NCI-H128 (cell line): ENCODE data around the gene COL20A1.
"Not testable (repeated sequence)": the region's sequence is repeated elsewhere in the genome, so short reads cannot be mapped to it uniquely, and the experiment has no call there.

Experiments
- DNase-seq: peaks from one replicate; lab custom pipeline; 2025; ENCODE audit not compliant: unreplicated experiment; lab: John Stamatoyannopoulos, UW

COL20A1 gene

GRCh38 chr20:63292904-63293303, at the start of gene COL20A1:
TSS of gene COL20A1 (plus strand) at chr20:63293186. CDS start at chr20:63295108, 1,922 bp downstream.
- no peak for DNase-seq

- no peak for DNase-seq
These were observed 49.3 kb upstream of the COL20A1 start for GRCh38 chr20:63243604-63244247.

GRCh38 chr20:63244468-63244867, 48.5 kb upstream of the COL20A1 start:
- no peak for DNase-seq

GRCh38 chr20:63246490-63247288, 46.3 kb upstream of the COL20A1 start:
- DNase-seq, result no peak

GRCh38 chr20:63247671-63248228, 45.2 kb upstream of the COL20A1 start:
- DNase-seq, result no peak

- no peak for DNase-seq
These were observed 44.0 kb upstream of the COL20A1 start for GRCh38 chr20:63248835-63249591.

GRCh38 chr20:63249891-63250290, 43.1 kb upstream of the COL20A1 start:
- no peak for DNase-seq

GRCh38 chr20:63251350-63251749, 41.6 kb upstream of the COL20A1 start:
- not testable (repeated sequence) for DNase-seq

- no peak for DNase-seq
These were observed 40.7 kb upstream of the COL20A1 start for GRCh38 chr20:63252284-63252711.

GRCh38 chr20:63253065-63253437, 39.9 kb upstream of the COL20A1 start:
- no peak for DNase-seq

- no peak for DNase-seq
These were observed 39.4 kb upstream of the COL20A1 start for GRCh38 chr20:63253438-63254231.

- no peak for DNase-seq
These were observed 38.8 kb upstream of the COL20A1 start, which contains the start of gene NKAIN4 for GRCh38 chr20:63254232-63254605. TSS of gene NKAIN4 (minus strand) at chr20:63254463. CDS start at chr20:63254450, 13 bp downstream.

- no peak for DNase-seq
These were observed 38.2 kb upstream of the COL20A1 start for GRCh38 chr20:63254606-63255384.

GRCh38 chr20:63255931-63256704, 36.9 kb upstream of the COL20A1 start:
- no peak for DNase-seq

- DNase-seq, result no peak
These were observed 36.0 kb upstream of the COL20A1 start for GRCh38 chr20:63256954-63257353.

GRCh38 chr20:63257629-63258028, 35.4 kb upstream of the COL20A1 start:
- DNase-seq, result no peak

- no peak for DNase-seq
These were observed 34.2 kb upstream of the COL20A1 start for GRCh38 chr20:63258781-63259180.

GRCh38 chr20:63259734-63260460, 33.1 kb upstream of the COL20A1 start:
- no peak for DNase-seq
